K562 treated with DMSO at 1 percent for 4 hours (cell line): Measurements from ENCODE around the gene MOCS1. TPM values are rescaled to one million over a fixed set of nuclear protein-coding genes. Genes with fewer than 3 reads are reported as not detected.

ENCODE experiments used
- total RNA-seq: library from RNA; unstranded; fragments of 300-600 nt; gene quantifications from 2 replicates; pipeline ENCODE4 v1.2.3, GENCODE V29; 2022; ENCODE audit not compliant: insufficient read depth

The MOCS1 gene
- total RNA-seq = 9.2 and 9.3 TPM in 2 replicates

GRCh38 chr6:39934131-39934757 lies at the start of gene MOCS1:
MOCS1 (minus strand) TSS chr6:39934462; CDS start chr6:39934417, 45 bp downstream.

Other genes starting within 250 kb of the MOCS1 start
- not detected in 2 replicates for gene KIF6, start 209.1 kb downstream of the MOCS1 start, total RNA-seq
- gene DAAM2, start 142.1 kb downstream of the MOCS1 start, total RNA-seq = 0.50 TPM in 1 of 2 replicates, not detected in the other